Neuron (in vitro differentiated cells): ENCODE measurements around the gene CSE1L.
"Not testable (repeated sequence)": the region's sequence is repeated elsewhere in the genome, so short reads cannot be mapped to it uniquely, and the experiment has no call there.

Experiments
- H2AFZ ChIP-seq: one replicate; pipeline ENCODE4 v1.6.1; 2013; ENCODE audit warnings: low read depth, mild to moderate bottlenecking, inconsistent platforms, low read length, moderate library complexity
- H3K27me3 ChIP-seq: one replicate; pipeline ENCODE4 v1.6.1; 2013; ENCODE audit warnings: low read length; ENCODE audit not compliant: insufficient read depth
- H3K36me3 ChIP-seq: one replicate; pipeline ENCODE4 v1.6.1; 2013; ENCODE audit warnings: low read length; ENCODE audit not compliant: insufficient read depth
- H3K4me1 ChIP-seq: one replicate; pipeline ENCODE4 v1.6.1; 2013; ENCODE audit warnings: low read length; ENCODE audit not compliant: insufficient read depth
- H3K4me3 ChIP-seq: 2 replicates; pipeline ENCODE4 v1.5.1; 2013; ENCODE audit warnings: mild to moderate bottlenecking, low read length, moderate library complexity
- H3K9me3 ChIP-seq: one replicate; pipeline ENCODE4 v1.6.1; 2013; ENCODE audit warnings: low read length

Gene CSE1L

DNA sequence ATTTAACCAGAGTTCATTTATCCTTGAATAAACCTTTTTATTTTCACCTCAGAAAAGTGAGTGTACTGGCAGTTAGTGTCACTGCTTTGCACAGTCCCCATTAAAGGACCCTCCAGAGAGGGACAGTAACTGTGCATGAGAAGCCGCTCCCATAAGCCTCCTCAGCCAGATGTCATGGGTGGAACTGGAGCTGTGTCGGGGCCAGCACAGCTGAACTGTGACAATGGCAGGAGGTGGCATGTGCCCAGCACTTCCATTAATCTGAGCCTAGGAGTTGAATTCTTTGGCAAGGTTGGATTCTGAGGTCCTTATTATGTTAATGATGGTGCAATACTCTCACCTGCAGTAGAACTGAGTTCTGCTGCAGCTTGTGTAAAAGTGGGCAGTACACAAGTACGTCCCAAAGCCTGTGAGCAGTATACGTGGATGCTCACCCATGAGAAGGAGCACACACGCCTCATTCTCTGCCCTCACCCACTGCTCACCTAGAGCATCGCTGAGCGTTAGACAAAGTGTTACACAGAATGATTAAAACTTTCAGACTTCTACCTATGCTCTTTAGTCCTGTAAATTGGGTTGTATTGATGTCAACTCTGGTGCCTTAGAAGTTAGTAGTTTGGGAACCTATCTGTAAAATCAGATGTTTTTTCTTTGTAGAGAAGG, 11.9 kb upstream of the CSE1L start:
- Histone ChIP-seq H2AFZ (no peak overlapping the region), H3K9me3 (no peaks in the 10 kb centered on the region), H3K4me1 (no peaks in the 10 kb centered on the region), H3K36me3 (peaks cover 37% of the 10 kb centered on the region), H3K27me3 (no peaks in the 10 kb centered on the region), H3K4me3 (no peak overlapping the region)

DNA sequence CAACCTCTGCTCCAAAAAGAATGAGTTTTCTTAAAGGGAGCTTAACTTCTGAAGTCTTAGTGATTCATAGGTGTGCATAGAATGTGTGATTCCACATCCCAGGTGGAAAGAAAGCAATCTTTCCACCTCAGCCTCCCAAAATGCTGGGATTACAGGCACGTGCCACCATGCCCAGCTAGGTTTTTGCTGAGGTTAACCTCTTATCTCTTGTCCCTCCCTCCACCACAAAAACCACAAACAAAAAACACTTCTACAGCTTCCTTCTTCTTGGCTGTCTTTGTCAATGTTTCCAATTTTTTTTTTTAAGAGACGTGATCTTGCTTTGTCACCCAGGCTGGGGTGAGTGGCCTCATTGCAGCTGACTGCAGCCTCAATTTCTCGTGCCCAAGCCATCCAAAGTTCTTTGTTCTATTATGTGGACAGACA, 8.1 kb upstream of the CSE1L start:
- Histone ChIP-seq H3K27me3 (no peaks in the 10 kb centered on the region), H3K4me1 (no peaks in the 10 kb centered on the region)

GRCh38 chr20:49039854-49040253, 6.3 kb upstream of the CSE1L start:
- peaks cover 3% of the 10 kb centered on the region for H3K36me3 ChIP-seq
- H3K4me3 ChIP-seq: no peak overlapping the region
- H2AFZ ChIP-seq: no peak overlapping the region
- no peaks in the 10 kb centered on the region for H3K4me1 ChIP-seq
- H3K9me3 ChIP-seq: no peaks in the 10 kb centered on the region
- no peaks in the 10 kb centered on the region for H3K27me3 ChIP-seq

More for the DNA sequence above, 8.1 kb upstream of the CSE1L start:
- Histone ChIP-seq H3K9me3 (no peaks in the 10 kb centered on the region), H3K4me3 (no peak overlapping the region), H2AFZ (no peak overlapping the region), H3K36me3 (peaks cover 17% of the 10 kb centered on the region)

GRCh38 chr20:49043000-49043399, 3.1 kb upstream of the CSE1L start:
- no peaks in the 10 kb centered on the region for H3K9me3 ChIP-seq
- no peaks in the 10 kb centered on the region for H3K27me3 ChIP-seq
- no peak overlapping the region for H2AFZ ChIP-seq
- peaks cover 4% of the 10 kb centered on the region for H3K36me3 ChIP-seq
- H3K4me1 ChIP-seq: peaks cover 10% of the 10 kb centered on the region
- no peak overlapping the region for H3K4me3 ChIP-seq

DNA sequence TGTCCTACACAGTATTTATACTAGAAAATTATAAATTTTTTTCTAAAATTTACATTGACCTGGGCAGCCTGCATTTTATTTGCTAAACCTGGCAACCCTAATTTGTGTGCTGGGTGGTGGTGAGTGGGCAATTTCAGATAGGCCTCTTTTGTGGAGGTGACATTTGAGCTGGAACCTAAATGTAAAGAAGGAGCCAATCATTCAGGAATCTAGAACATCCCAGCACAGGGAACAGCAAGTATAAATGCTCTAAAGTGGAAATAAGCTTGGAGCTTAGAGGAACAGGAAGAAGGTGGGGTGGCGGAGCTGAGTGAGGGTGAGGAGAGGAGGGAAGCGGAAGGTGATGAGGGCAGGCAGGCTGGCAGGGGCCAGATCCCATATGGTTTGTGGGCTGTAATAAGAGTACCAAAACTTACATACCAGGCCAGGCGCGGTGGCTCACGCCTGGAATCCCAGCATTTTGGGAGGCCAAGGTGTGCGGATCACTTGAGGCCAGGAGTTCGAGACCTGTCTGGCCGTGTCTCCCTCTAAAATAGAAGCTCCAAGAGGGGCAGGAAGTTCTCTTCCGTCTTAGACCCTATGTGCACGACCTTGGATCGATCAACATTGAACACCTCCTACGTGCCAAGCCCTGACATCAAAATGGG, 549 bp upstream of the CSE1L start:
- no peaks in the 10 kb centered on the region for H3K27me3 ChIP-seq
- peak overlapping the region; percentile 84 for H3K4me3 ChIP-seq
- peak overlapping the region; percentile 70 for H2AFZ ChIP-seq
- peaks cover 14% of the 10 kb centered on the region for H3K4me1 ChIP-seq
- no peaks in the 10 kb centered on the region for H3K9me3 ChIP-seq
- peaks cover 20% of the 10 kb centered on the region for H3K36me3 ChIP-seq

DNA sequence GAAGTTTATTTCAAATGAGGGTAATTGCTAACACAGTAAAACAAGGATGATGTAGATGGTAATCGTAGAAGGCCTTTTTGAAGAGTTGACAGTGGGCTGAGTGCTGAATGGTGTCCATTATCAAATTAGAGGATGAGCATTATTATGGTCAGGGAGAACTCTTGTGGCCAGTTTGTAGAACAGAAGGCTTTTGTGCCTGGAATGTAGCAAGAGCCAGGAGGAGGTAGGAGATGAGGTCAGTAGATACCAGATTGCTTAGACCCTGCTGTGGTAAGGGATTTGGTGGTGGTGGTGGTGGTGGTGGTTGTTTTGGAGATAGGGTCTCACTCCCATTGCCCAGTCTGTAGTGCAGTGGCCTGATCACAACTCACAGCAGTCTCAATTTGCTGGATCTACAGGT, 6.2 kb downstream of the CSE1L start:
- no peaks in the 10 kb centered on the region for H3K27me3 ChIP-seq
- peaks cover 41% of the 10 kb centered on the region for H3K36me3 ChIP-seq
- no peaks in the 10 kb centered on the region for H3K9me3 ChIP-seq
- H3K4me1 ChIP-seq: peaks cover 16% of the 10 kb centered on the region
- H3K4me3 ChIP-seq: no peak overlapping the region
- H2AFZ ChIP-seq: no peak overlapping the region

DNA sequence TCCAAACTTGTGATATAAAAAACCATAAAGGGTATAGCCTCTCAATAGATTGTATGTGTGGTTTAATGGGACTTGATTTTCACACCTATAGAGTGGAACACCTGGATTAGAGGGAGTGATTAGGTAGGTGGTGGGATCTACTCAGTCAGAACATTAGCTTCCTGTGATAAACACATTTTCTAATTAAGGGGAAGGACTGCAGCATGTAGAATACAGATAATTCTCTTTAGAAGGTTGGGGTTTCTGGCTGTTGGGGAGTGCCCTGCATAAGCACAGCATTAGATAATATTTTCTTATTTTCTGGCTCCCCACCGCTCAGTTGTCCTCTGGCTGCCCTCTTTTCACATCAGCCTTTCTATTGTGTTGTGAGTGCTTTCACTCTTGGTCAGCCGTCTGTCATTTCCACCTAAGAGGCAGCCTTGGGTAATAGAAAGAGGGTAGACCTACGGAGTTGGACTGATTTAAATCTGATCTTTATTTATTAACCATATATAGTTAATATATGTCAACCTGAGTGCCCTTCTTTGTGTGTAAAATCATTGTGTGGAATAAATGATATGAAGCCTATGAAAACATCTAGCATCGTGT, 8.0 kb downstream of the CSE1L start:
- Histone ChIP-seq H3K36me3 (peaks cover 33% of the 10 kb centered on the region), H3K4me3 (no peak overlapping the region), H2AFZ (no peak overlapping the region), H3K4me1 (peaks cover 7% of the 10 kb centered on the region), H3K9me3 (no peaks in the 10 kb centered on the region), H3K27me3 (no peaks in the 10 kb centered on the region)

DNA sequence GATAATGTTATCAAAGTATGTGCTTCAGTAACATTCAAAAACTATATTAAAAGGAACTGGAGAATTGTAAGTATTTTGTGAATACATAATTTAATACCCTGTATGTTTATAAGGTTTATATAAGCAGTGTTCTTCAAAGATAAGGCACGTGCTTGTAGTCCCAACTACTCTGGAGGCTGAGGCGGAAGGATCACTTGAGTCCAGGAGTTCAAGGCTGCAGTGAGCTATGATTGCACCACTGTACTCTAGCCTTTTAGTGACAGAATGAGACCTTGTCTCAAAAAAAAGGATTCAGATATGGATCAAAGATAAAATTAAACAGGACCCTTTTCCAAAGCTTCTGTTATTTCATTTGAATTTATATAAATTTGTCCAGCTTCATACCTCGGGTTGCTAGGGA, 17.2 kb downstream of the CSE1L start:
- Histone ChIP-seq H2AFZ (no peak overlapping the region), H3K27me3 (no peaks in the 10 kb centered on the region), H3K4me1 (no peaks in the 10 kb centered on the region), H3K36me3 (peaks cover 69% of the 10 kb centered on the region), H3K4me3 (no peak overlapping the region), H3K9me3 (no peaks in the 10 kb centered on the region)

DNA sequence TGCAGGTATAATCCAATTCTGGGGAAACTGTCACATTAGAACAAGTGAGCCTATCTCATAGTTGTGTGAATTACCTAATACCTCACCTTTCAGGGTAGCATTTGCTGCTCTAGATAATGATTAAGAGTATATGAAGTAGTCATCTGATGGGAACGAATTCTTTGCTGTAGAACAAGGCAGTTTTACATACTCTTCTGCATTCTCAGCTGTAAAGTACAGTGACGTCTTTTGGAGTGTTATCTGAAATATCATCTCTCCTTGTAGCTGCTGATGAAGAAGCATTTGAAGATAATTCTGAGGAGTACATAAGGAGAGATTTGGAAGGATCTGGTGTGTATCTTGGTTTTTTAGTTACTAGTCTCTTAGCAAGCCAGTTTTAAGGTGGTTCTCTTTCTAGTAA, 28.4 kb downstream of the CSE1L start:
- Histone ChIP-seq H3K36me3 (peaks cover 93% of the 10 kb centered on the region), H3K4me3 (no peak overlapping the region), H2AFZ (no peak overlapping the region), H3K27me3 (no peaks in the 10 kb centered on the region), H3K4me1 (no peaks in the 10 kb centered on the region), H3K9me3 (no peaks in the 10 kb centered on the region)

DNA sequence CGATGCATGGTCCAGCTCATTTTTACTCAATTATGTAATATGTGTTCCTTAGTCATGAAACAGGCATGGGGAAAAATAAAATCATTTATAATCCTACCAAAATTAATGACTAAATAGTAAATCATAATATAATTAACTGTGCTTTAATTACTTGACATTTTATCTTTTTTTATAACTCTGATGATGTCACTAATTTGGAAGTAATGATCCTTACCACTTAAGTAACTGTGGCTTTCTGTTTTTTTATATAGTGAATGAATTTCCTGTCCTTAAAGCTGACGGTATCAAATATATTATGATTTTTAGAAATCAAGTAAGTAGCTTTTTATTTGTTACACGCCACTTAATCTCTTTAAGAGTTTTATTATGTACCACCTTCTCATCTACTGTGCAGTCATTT, 32.2 kb downstream of the CSE1L start:
- Histone ChIP-seq H3K27me3 (no peaks in the 10 kb centered on the region), H3K4me1 (no peaks in the 10 kb centered on the region), H2AFZ (no peak overlapping the region), H3K9me3 (no peaks in the 10 kb centered on the region), H3K36me3 (peaks cover 95% of the 10 kb centered on the region), H3K4me3 (no peak overlapping the region)

GRCh38 chr20:49082295-49082694, 36.2 kb downstream of the CSE1L start:
- not testable (repeated sequence) for H3K27me3 ChIP-seq, H2AFZ ChIP-seq, H3K4me1 ChIP-seq, H3K4me3 ChIP-seq, H3K9me3 ChIP-seq
- peaks cover 95% of the 10 kb centered on the region for H3K36me3 ChIP-seq

GRCh38 chr20:49091104-49091503, 45.0 kb downstream of the CSE1L start:
- no peak overlapping the region for H3K4me3 ChIP-seq
- no peaks in the 10 kb centered on the region for H3K9me3 ChIP-seq
- no peaks in the 10 kb centered on the region for H3K4me1 ChIP-seq
- H2AFZ ChIP-seq: no peak overlapping the region
- H3K36me3 ChIP-seq: peaks cover 92% of the 10 kb centered on the region
- H3K27me3 ChIP-seq: no peaks in the 10 kb centered on the region

GRCh38 chr20:49091762-49092161, 45.6 kb downstream of the CSE1L start:
- peaks cover 95% of the 10 kb centered on the region for H3K36me3 ChIP-seq
- H3K27me3 ChIP-seq: no peaks in the 10 kb centered on the region
- no peaks in the 10 kb centered on the region for H3K9me3 ChIP-seq

More at GRCh38 chr20:49091762-49092161, 45.6 kb downstream of the CSE1L start:
- Histone ChIP-seq H3K4me1 (no peaks in the 10 kb centered on the region), H2AFZ (no peak overlapping the region), H3K4me3 (no peak overlapping the region)
